GM18907 (cell line): ENCODE measurements around the gene SULT2B1.
"Not testable (repeated sequence)": the region's sequence is repeated elsewhere in the genome, so short reads cannot be mapped to it uniquely, and the experiment has no call there.

Experiments
- ATAC-seq: cut with Tn5 transposase; IDR thresholded peaks from one replicate; pipeline ENCODE4 v1.9.1; 2021; ENCODE audit warnings: mild to moderate bottlenecking, moderate library complexity; ENCODE audit not compliant: unreplicated experiment

SULT2B1 gene

GRCh38 chr19:48524732-48525131, 27.2 kb upstream of the SULT2B1 start:
- no peak for ATAC-seq

GRCh38 chr19:48529156-48529555, 22.8 kb upstream of the SULT2B1 start:
- no peak for ATAC-seq

- no peak for ATAC-seq
Observed at GRCh38 chr19:48530066-48530720, 21.8 kb upstream of the SULT2B1 start.

GRCh38 chr19:48530770-48531169, 21.2 kb upstream of the SULT2B1 start:
- no peak for ATAC-seq

GRCh38 chr19:48533770-48534169, 18.2 kb upstream of the SULT2B1 start:
- no peak for ATAC-seq

GRCh38 chr19:48537541-48537940, 14.4 kb upstream of the SULT2B1 start:
- no peak for ATAC-seq

- ATAC-seq, result not testable (repeated sequence)
Observed at GRCh38 chr19:48538057-48538456, 13.9 kb upstream of the SULT2B1 start.

GRCh38 chr19:48539503-48540096, 12.4 kb upstream of the SULT2B1 start:
- no peak for ATAC-seq

GRCh38 chr19:48540110-48540509, 11.9 kb upstream of the SULT2B1 start:
- ATAC-seq, result no peak

GRCh38 chr19:48541813-48542212, 10.2 kb upstream of the SULT2B1 start:
- ATAC-seq, result no peak

GRCh38 chr19:48543121-48543710, 8.8 kb upstream of the SULT2B1 start:
- ATAC-seq, result no peak

GRCh38 chr19:48544856-48545750, 6.9 kb upstream of the SULT2B1 start:
- ATAC-seq, result no peak

GRCh38 chr19:48547722-48548121, 4.2 kb upstream of the SULT2B1 start:
- ATAC-seq, result no peak

- ATAC-seq, result no peak
Observed at GRCh38 chr19:48548253-48548911, 3.6 kb upstream of the SULT2B1 start.

GRCh38 chr19:48549380-48549779, 2.6 kb upstream of the SULT2B1 start:
- ATAC-seq, result no peak

- ATAC-seq, result no peak
Observed at GRCh38 chr19:48552406-48553322, 692 bp downstream of the SULT2B1 start.

- no peak for ATAC-seq
Observed at GRCh38 chr19:48553676-48554384, 1.9 kb downstream of the SULT2B1 start.

GRCh38 chr19:48554385-48555091, 2.6 kb downstream of the SULT2B1 start:
- no peak for ATAC-seq

GRCh38 chr19:48556163-48556562, 4.2 kb downstream of the SULT2B1 start:
- no peak for ATAC-seq
